Activated CD4-positive, alpha-beta T cell treated with anti-CD3 and anti-CD28 coated beads for 36 hours (primary cell): ENCODE measurements around the gene AS3MT. TPM values are rescaled to one million over a fixed set of nuclear protein-coding genes. Genes with fewer than 3 reads are reported as not detected.
A peak's percentile ranks its signal among the peaks of the same experiment; 100 is the strongest.

Source experiments
- ATAC-seq: fragments of 200-7000 bp; cut with Tn5 transposase; one replicate; pipeline ENCODE4 v1.10.0; 2021; ENCODE audit warnings: mild to moderate bottlenecking, moderate library complexity
- CTCF ChIA-PET: fragments of 350-600 bp; sonication (Branson Sonifier 250); formaldehyde crosslinking; loops from one replicate; lab custom pipeline; 2021; ENCODE audit warnings: antibody characterized with exemption; lab: Charles Lee
- POLR2A ChIA-PET: fragments of 350-600 bp; sonication (Branson Sonifier 250); formaldehyde crosslinking; loops from one replicate; lab custom pipeline; 2021; ENCODE audit warnings: antibody characterized with exemption, inconsistent platforms; lab: Charles Lee
- DNase-seq: peaks from one replicate; pipeline ENCODE4 v3.0.0-alpha.2; 2020
- H3K27ac Mint-ChIP-seq: one replicate; pipeline ENCODE4 v1.8.0; 2021; ENCODE audit warnings: mixed read lengths
- H3K27me3 Mint-ChIP-seq: one replicate; pipeline ENCODE4 v1.8.0; 2021; ENCODE audit warnings: mixed read lengths
- H3K36me3 Mint-ChIP-seq: one replicate; pipeline ENCODE4 v1.8.0; 2021; ENCODE audit warnings: low read depth, mixed read lengths
- H3K4me1 Mint-ChIP-seq: one replicate; pipeline ENCODE4 v1.8.0; 2021; ENCODE audit warnings: mixed read lengths
- H3K4me3 Mint-ChIP-seq: one replicate; pipeline ENCODE4 v1.8.0; 2021; ENCODE audit warnings: mild to moderate bottlenecking, moderate library complexity, mixed read lengths
- H3K9me3 Mint-ChIP-seq: one replicate; pipeline ENCODE4 v1.8.0; 2021; ENCODE audit warnings: low read depth, mixed read lengths
- intact Hi-C, 2 experiments: fragments of 100-400 bp; cut with DNase I in 1 of 2; cut with micrococcal nuclease in 1 of 2; formaldehyde crosslinking; loops; one replicate each; pipeline versions ENCODE4 v1.14.2 to v1.15.1; 2022 to 2024; cut with DNase I, micrococcal nuclease
- total RNA-seq, 2 experiments: library from RNA; stranded (reverse); gene quantifications; one replicate each; pipeline ENCODE4 v1.2.3, GENCODE V29; 2021

Gene AS3MT
- total RNA-seq, 2 experiments from 2014 or later, result 1.1 to 1.5 TPM

DNA sequence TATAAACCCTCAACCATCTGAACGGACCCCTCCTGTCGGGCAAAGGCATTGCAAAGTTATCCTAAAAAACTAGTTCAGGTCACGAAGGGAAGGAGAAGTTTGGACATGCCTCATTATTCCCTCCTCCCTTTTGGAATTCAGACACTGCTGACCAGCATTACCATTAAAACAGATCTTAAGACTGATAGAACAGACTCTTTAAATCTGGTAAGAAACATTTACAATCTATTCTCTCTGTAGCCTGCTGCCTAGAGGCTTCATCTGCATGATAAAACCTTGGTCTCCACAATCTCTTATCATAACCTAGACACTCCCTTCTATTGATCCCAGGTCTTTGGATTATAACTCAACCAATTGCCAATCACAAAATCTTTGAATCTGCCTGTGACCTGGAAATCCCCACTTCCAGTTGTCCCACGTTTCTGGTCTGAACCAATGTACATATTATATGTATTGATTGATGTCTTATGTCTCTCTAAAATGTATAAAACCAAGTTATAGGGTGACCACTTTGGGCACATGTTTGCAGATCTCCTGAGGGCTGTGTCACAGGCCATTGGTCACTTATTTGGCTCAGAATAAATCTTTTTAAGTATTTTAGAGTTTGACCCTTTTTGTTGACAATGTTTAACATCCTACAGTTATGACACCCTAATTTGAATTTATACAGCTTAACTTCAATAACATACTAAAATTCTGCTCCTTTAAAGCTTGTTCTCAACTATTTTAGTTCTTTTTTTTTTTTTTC is 25.4 kb downstream of the AS3MT start:
- no peak for ATAC-seq
- Mint-ChIP-seq H3K27me3 (no peaks in the 10 kb centered on the region), H3K27ac (no peak overlapping the region), H3K9me3 (no peaks in the 10 kb centered on the region), H3K36me3 (peaks cover 4% of the 10 kb centered on the region), H3K4me1 (no peaks in the 10 kb centered on the region), H3K4me3 (no peak overlapping the region)
- ChIA-PET POLR2A (interaction anchor here (0.6 kb wide), 1 partner anchor 280 kb away, joined by 4 read pairs; no protein-coding TSS in a partner anchor), CTCF (no interaction called here)
- intact Hi-C loops, result no loop called here
- no peak for DNase-seq

DNA sequence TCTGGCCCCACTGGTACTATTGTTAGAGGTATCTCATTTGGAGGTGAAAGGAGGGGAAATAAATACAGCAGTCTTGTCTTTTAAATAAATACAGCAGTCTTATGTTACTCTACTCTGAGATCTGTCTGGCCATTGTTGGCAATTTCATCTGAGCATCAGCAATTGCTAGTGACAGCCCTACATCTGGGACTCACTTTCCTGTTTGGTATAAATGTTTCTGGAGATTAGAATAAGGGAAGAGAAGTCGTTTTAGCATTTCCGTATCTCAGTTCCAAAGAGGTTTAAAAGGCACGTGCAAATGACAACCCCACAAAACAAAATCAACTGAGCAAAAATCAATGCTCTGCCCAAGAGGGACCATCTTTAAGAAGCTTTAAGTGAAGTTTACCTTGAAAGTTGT is 30.7 kb downstream of the AS3MT start:
- H3K4me1 Mint-ChIP-seq, result no peaks in the 10 kb centered on the region
- POLR2A ChIA-PET, result no interaction called here
- H3K36me3 Mint-ChIP-seq, result no peaks in the 10 kb centered on the region
- DNase-seq, result no peak
- no peaks in the 10 kb centered on the region for H3K27me3 Mint-ChIP-seq
- H3K27ac Mint-ChIP-seq, result no peak overlapping the region
- no peak for ATAC-seq
- intact Hi-C loops, result loop anchor here in 1 of 2 experiments (5.0 kb wide), 1 partner anchor 168 kb away; no protein-coding TSS in a partner anchor
- CTCF ChIA-PET, result interaction anchor here (0.6 to 4.5 kb wide), 4 partner anchors 64 to 869 kb away, joined by 3 to 37 read pairs (median 9); partner anchors contain the start of gene CYP17A1
- H3K4me3 Mint-ChIP-seq, result no peak overlapping the region
- H3K9me3 Mint-ChIP-seq, result no peaks in the 10 kb centered on the region

DNA sequence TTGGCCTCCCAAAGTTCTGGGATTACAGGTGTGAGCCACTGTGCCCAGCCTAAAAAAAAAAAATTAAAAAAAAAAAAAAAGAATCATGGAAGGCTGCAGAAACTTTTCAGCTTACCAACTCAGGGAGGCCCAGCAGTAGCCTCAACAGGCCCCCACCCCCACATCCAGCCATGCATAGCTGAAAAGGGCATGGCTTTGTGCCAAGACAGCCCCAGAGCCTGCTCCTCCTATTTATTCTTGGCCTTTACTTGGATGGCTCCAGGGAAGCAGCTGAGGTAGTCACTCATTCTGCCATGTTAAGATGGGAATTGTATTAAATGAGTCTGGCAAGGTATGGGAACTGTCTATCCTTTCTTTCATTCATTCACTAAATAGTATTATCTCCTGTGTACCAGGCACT is 35.1 kb downstream of the AS3MT start:
- ChIA-PET CTCF (interaction anchor here (1.1 to 2.7 kb wide), 2 partner anchors 65 to 68 kb away, joined by 3 to 12 read pairs; partner anchors contain the start of gene CYP17A1), POLR2A (interaction anchor here (0.7 kb wide), 1 partner anchor 210 kb away, joined by 3 read pairs; no protein-coding TSS in a partner anchor)
- ATAC-seq, result no peak
- Mint-ChIP-seq H3K4me1 (no peaks in the 10 kb centered on the region), H3K4me3 (no peak overlapping the region), H3K36me3 (no peaks in the 10 kb centered on the region), H3K9me3 (no peaks in the 10 kb centered on the region), H3K27ac (no peak overlapping the region), H3K27me3 (no peaks in the 10 kb centered on the region)
- intact Hi-C loops, result loop anchor here in 1 of 2 experiments (5.0 kb wide), 1 partner anchor 172 kb away; no protein-coding TSS in a partner anchor
- no peak for DNase-seq

DNA sequence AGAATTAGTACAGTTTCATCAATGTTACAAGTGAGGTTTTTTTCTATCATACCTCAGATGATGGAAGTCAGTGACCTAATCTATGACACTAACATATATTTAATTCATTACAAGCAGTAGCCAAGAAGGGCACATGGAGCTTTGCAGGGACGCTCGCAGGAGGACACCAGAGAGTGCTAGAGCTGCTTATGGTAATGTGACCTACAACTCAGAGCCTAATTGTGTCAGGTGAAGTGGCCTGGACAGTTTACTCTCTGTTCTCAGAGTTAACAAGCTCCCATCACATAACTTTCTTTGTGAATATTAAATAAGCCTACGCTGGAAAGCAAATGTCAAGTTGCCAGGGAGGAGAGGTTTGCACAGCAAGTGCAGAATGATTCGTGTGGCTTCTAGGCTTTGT is 37.2 kb downstream of the AS3MT start:
- Mint-ChIP-seq H3K27ac (no peak overlapping the region), H3K4me3 (no peak overlapping the region), H3K27me3 (no peaks in the 10 kb centered on the region), H3K36me3 (no peaks in the 10 kb centered on the region), H3K4me1 (no peaks in the 10 kb centered on the region), H3K9me3 (no peaks in the 10 kb centered on the region)
- ChIA-PET CTCF (interaction anchor here (1.3 to 2.7 kb wide), 2 partner anchors 9 to 70 kb away, joined by 4 to 12 read pairs; partner anchors contain the start of gene CYP17A1), POLR2A (no interaction called here)
- DNase-seq (no peak), ATAC-seq (no peak)
- intact Hi-C loops, result no loop called here

DNA sequence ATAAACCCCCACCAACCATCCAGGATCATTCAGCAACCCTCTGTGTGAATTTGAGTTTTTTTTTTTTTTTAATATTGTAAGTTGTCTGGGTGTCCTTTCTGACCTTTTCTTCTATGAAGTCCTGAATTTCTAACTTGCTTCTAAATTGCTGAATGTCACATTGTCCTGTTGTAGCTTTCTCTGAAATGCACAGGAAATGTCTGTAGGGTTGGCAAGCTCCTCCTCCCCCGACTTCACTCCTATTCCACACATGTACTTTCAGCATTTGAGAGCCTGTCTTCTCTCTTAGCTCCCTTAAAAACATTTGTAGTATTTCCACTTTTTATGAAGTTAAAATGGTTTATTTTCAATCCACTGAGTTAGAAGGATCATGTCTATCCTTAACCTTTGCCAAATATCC is 45.5 kb downstream of the AS3MT start:
- H3K27ac Mint-ChIP-seq, result no peak overlapping the region
- POLR2A ChIA-PET, result no interaction called here

DNA sequence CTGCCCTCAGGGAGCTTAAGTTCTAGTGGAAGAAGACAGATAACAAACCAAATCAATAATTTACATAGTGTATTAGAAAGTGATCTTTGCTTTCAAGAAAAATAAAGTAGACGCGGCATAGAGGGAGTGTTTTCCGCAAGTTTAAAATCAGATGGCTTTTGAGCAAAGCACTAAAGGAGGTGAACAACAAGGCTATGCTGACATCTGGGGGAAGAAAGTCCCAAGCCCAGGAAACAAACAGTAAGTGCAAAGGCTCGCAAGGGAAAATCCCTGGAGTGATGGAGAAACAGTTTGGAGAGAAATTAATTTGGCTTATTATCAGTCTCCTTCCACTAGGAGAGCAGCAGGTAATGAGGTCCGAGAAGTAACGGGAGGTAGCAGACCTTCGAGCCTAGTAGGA is 46.9 kb downstream of the AS3MT start:
- H3K4me3 Mint-ChIP-seq, result peak overlapping the region; percentile 83
- no peak overlapping the region for H3K27ac Mint-ChIP-seq
- DNase-seq, result no peak
- intact Hi-C loops, result loop anchor here (2.0 to 5.0 kb wide), 5 partner anchors 276 to 1099 kb away; partner anchors contain the start of genes NT5C2 (in 1 of the 2), OGA (in 1 of the 2) and PCGF6 (in 1 of the 2)
- ChIA-PET CTCF (interaction anchor here (0.8 to 2.8 kb wide), 9 partner anchors 9 to 328 kb away, joined by 3 to 26 read pairs (median 6); no protein-coding TSS in a partner anchor), POLR2A (no interaction called here)
- H3K9me3 Mint-ChIP-seq, result no peaks in the 10 kb centered on the region
- no peak for ATAC-seq
- H3K4me1 Mint-ChIP-seq, result peaks cover 35% of the 10 kb centered on the region
- H3K36me3 Mint-ChIP-seq, result peaks cover 3% of the 10 kb centered on the region
- peaks cover 14% of the 10 kb centered on the region for H3K27me3 Mint-ChIP-seq

More for the DNA sequence above, 45.5 kb downstream of the AS3MT start:
- CTCF ChIA-PET, result interaction anchor here (0.6 to 2.4 kb wide), 3 partner anchors 12 to 200 kb away, joined by 3 to 14 read pairs (median 4); no protein-coding TSS in a partner anchor
- Mint-ChIP-seq H3K27me3 (peaks cover 14% of the 10 kb centered on the region), H3K9me3 (no peaks in the 10 kb centered on the region), H3K4me1 (peaks cover 22% of the 10 kb centered on the region), H3K4me3 (no peak overlapping the region), H3K36me3 (no peaks in the 10 kb centered on the region)
- DNase-seq (no peak), ATAC-seq (no peak)
- intact Hi-C loops, result loop anchor here (5.0 kb wide), 4 partner anchors 278 to 1097 kb away; partner anchors contain the start of genes NT5C2 (in 1 of the 2), OGA (in 1 of the 2) and PCGF6 (in 1 of the 2)

DNA sequence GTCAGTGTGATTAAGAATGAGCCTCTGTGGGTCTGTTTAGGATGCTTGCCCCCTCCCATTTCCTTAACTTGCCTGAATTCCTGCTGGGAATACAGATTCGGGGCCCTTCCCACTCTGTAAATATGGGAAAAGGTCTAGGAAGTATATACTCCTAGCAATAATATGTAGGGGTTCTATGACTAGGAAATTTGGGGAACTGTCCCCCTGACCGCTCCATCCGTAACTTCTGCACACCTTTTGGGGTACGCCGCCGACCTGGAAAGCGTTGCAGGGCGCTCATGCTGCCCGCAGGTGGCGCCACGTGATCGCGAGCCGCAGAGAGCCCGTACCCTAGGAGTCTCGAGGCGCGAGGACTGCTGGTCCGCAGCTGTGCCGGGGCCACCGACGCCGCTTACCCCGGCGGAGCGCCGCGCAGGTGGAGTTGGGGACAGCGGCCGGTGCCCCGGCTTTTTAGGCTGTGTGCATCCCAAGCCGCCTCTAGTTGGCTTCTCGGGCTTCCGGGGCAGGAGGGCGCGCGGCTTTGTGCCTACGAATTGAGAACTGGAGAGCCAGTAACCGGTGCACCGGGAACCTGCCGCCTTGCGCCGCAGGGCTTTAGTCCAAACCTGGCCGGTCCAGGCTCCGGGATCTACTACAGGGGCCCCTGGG is 48.2 kb downstream of the AS3MT start:
- H3K36me3 Mint-ChIP-seq, result peaks cover 3% of the 10 kb centered on the region
- ATAC-seq (peak; percentile 52), DNase-seq (peak; percentile 91)
- H3K4me1 Mint-ChIP-seq, result peaks cover 48% of the 10 kb centered on the region
- peaks cover 14% of the 10 kb centered on the region for H3K27me3 Mint-ChIP-seq
- H3K9me3 Mint-ChIP-seq, result no peaks in the 10 kb centered on the region
- POLR2A ChIA-PET, result interaction anchor here (0.6 to 1.2 kb wide), 6 partner anchors 11 to 416 kb away, joined by 3 to 6 read pairs (median 3); no protein-coding TSS in a partner anchor
- H3K4me3 Mint-ChIP-seq, result peak overlapping the region; percentile 83
- H3K27ac Mint-ChIP-seq, result peak overlapping the region; percentile 60
- intact Hi-C loops, result loop anchor here (1.0 to 5.0 kb wide), 9 partner anchors 82 to 1100 kb away; partner anchors contain the start of genes NT5C2 (in 1 of the 2), OGA (in 1 of the 2) and PCGF6 (in 1 of the 2)
- CTCF ChIA-PET, result interaction anchor here (0.5 to 2.8 kb wide), 43 partner anchors 8 to 576 kb away, joined by 3 to 26 read pairs (median 4); partner anchors contain the start of genes NEURL1 and WBP1L

DNA sequence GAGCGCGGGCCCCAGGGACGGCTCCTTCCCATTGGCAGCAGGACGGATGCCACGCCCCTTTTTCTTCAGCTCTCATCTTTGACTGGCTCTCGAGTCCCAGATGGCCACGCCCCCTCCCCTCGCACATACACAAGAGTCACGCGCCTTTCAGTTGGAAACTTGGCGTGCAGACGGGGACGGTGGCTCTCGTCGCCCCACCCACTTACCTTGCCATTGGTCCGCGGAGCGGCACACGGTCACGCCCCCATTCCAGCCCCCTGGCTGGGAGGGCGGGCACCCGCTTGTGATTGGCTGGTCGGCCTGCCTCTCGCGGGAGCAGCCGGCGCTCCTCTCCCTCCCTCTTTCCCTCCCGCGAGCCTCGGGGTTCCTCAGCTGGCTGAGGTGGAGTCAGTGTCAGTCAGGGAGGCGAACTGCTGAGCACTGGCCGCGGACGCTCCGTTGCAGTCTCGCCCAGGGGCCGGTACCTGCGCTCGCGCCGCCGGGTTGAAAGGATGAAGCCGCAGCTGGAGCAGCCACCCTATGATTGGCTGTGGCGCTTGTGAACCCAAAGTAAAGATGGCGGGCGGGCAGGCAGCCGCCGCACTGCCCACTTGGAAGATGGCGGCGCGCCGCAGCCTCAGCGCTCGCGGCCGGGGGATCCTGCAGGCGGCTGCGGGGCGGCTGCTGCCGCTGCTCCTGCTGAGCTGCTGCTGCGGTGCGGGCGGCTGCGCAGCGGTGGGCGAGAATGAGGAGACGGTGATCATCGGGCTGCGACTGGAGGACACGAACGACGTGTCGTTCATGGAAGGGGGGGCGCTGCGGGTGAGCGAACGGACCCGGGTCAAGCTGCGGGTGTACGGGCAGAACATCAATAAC is 48.9 kb downstream of the AS3MT start, which contains the start of gene CNNM2:
CNNM2 (plus strand) TSS at position 333 of the 855 bp plus-strand sequence; CDS start at position 520, 187 bp downstream.
- peak; percentile 93 for ATAC-seq
- H3K36me3 Mint-ChIP-seq, result peaks cover 3% of the 10 kb centered on the region
- peak within 1 kb of the TSS; percentile 83 for H3K4me3 Mint-ChIP-seq
- H3K27ac Mint-ChIP-seq, result peak within 1 kb of the TSS; percentile 88
- H3K9me3 Mint-ChIP-seq, result no peaks in the 10 kb centered on the region
- intact Hi-C loops, result loop anchor here (1.0 to 5.0 kb wide), 19 partner anchors 18 to 1101 kb away; partner anchors contain the start of genes BORCS7 (in 2 of the 2), ARL3 (in 1 of the 2), ATP5MK (in 1 of the 2) and NT5C2 (in 1 of the 2)
- H3K4me1 Mint-ChIP-seq, result peaks cover 53% of the 10 kb centered on the region
- DNase-seq, result peak; percentile 100
- POLR2A ChIA-PET, result interaction anchor here (0.6 to 1.2 kb wide), 5 partner anchors 10 to 415 kb away, joined by 3 to 6 read pairs (median 3); no protein-coding TSS in a partner anchor
- CTCF ChIA-PET, result interaction anchor here (0.5 to 2.8 kb wide), 38 partner anchors 21 to 575 kb away, joined by 3 to 26 read pairs (median 4); partner anchors contain the start of genes NEURL1 and WBP1L
- H3K27me3 Mint-ChIP-seq, result peaks cover 14% of the 10 kb centered on the region

DNA sequence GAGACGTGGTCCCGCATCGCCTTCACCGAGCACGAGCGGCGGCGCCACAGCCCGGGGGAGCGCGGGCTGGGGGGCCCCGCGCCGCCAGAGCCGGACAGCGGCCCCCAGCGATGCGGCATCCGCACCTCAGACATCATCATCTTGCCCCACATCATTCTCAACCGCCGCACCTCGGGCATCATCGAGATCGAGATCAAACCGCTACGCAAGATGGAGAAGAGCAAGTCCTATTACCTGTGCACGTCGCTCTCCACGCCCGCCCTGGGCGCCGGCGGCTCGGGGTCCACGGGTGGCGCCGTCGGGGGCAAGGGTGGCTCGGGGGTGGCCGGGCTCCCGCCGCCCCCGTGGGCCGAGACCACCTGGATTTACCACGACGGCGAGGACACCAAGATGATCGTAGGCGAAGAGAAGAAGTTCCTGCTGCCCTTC is 49.6 kb downstream of the AS3MT start:
- DNase-seq (peak; percentile 63), ATAC-seq (no peak)
- ChIA-PET CTCF (interaction anchor here (1.0 to 2.8 kb wide), 6 partner anchors 64 to 574 kb away, joined by 3 to 26 read pairs (median 4); partner anchors contain the start of gene NEURL1), POLR2A (interaction anchor here (1.2 kb wide), 1 partner anchor 134 kb away, joined by 3 read pairs; no protein-coding TSS in a partner anchor)
- peaks cover 59% of the 10 kb centered on the region for H3K4me1 Mint-ChIP-seq
- peaks cover 3% of the 10 kb centered on the region for H3K36me3 Mint-ChIP-seq
- intact Hi-C loops, result loop anchor here (1.0 to 5.0 kb wide), 14 partner anchors 17 to 1102 kb away; partner anchors contain the start of genes BORCS7 (in 2 of the 2), ARL3 (in 1 of the 2), ATP5MK (in 1 of the 2) and NT5C2 (in 1 of the 2)
- no peak overlapping the region for H3K27ac Mint-ChIP-seq
- H3K4me3 Mint-ChIP-seq, result peak overlapping the region; percentile 83
- no peaks in the 10 kb centered on the region for H3K9me3 Mint-ChIP-seq
- peaks cover 11% of the 10 kb centered on the region for H3K27me3 Mint-ChIP-seq
